Body of pancreas (tissue), 4 donors: Measurements from ENCODE around the gene PITPNC1. TPM values are rescaled to one million over a fixed set of nuclear protein-coding genes. Genes with fewer than 3 reads are reported as not detected.

Experiments used
- ATAC-seq: fragments of 150-250 bp; one replicate; pipeline ENCODE4 v1.9.1; 2016
- DNase-seq, 4 donors: peaks; one replicate each; pipeline ENCODE4 v3.0.0-alpha.2; 2019
- H3K27ac ChIP-seq, 4 donors: fragments of 200-600 bp; sonication (generic); 1 replicate in 3 of 4; 2 replicates in 1 of 4; pipeline versions ENCODE4 v1.5.1 to v1.6.1; 2016 to 2019; ENCODE audit warnings: mild to moderate bottlenecking in 1 of 4, mixed read lengths in 1 of 4, moderate library complexity in 1 of 4
- H3K27me3 ChIP-seq, 2 donors: fragments of 200-600 bp; sonication (generic); one replicate each; pipeline ENCODE4 v1.6.0; 2016; ENCODE audit warnings: mild to moderate bottlenecking in 1 of 2
- H3K36me3 ChIP-seq, 2 donors: fragments of 200-600 bp; sonication (generic); replicated peaks in 1 of 2; 2 replicates each; pipeline ENCODE4 v1.5.1; 2016; ENCODE audit warnings: low read depth in 2 of 2; ENCODE audit not compliant: insufficient read depth in 1 of 2
- H3K4me1 ChIP-seq: fragments of 200-600 bp; sonication (generic); one replicate; pipeline ENCODE4 v1.6.0; 2016
- H3K4me3 ChIP-seq, 2 donors: fragments of 200-600 bp; sonication (generic); 1 replicate in 1 of 2; 2 replicates in 1 of 2; pipeline ENCODE4 v1.5.1; 2016 to 2019
- H3K9me3 ChIP-seq, 3 donors: fragments of 200-600 bp; sonication (generic); 1 replicate in 2 of 3; 2 replicates in 1 of 3; pipeline ENCODE4 v1.5.1; 2016
- CTCF ChIP-seq, 7 experiments: fragments of 450-650 bp in 4 of 7; fragments of 200-600 bp in 3 of 7; sonication (generic) in 3 of 7; IDR thresholded peaks; one replicate each; pipeline ENCODE4 v1.5.1; 2016 to 2019; ENCODE audit warnings: antibody characterized with exemption in 7 of 7
- POLR2A ChIP-seq, 3 donors: fragments of 450-650 bp; IDR thresholded peaks; one replicate each; pipeline ENCODE4 v1.6.1; 2016; ENCODE audit warnings: antibody characterized with exemption in 3 of 3, mild to moderate bottlenecking in 2 of 3
- WGBS, 2 donors: methylation state at CpG; one replicate each; pipeline ENCODE4 v1.1.5; 2017; 5-methylcytosine and 5-hydroxymethylcytosine counted together
- intact Hi-C: fragments of 100-400 bp; cut with DNase I; formaldehyde crosslinking; loops from one replicate; pipeline ENCODE4 v1.15.1; 2023
- total RNA-seq, 2 donors: library from RNA; depleted of rRNA; stranded (reverse); fragments of >200 nt; gene quantifications; one replicate each; pipeline ENCODE4 v1.1.0, GENCODE V29; 2016

PITPNC1 gene
- total RNA-seq, 2 donors from 2014 or later: 11.9 to 17.5 TPM

DNA sequence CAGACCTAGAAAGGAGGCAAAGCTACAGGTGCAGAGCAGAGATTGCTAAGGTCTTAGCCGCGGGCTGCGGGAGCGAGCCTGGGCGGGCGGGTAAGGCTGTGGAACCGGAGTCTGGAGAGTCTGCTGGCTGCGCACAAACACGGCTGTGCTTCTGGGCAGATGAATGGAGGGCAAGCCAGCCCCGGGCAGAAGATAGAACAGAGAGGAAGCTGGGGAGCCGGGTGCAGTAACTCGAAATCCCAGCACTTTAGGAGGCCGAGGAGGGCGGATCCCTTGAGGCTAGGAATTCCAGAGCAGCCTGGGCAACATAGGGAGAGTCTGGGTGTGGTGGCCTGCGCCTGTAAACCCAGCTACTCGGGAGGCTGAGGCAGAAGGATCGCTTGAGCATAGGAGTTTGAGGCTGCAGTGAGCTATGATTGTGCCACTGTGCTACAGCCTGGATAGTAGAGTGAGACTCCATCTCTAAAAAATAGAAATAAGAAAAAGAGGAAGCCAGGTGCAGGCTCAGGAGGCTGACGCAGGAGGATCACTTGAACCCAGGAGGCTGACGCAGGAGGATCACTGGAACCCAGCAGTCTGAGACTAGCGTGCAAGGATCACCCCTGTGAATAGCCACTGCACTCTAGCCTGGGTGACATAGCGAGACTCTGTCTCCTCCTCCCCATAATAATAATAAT is 56.3 kb downstream of the PITPNC1 start:
- no peaks in the 10 kb centered on the region for H3K9me3 ChIP-seq
- no peaks in the 10 kb centered on the region for H3K36me3 ChIP-seq
- no peak overlapping the region for H3K4me3 ChIP-seq
- WGBS, 2 donors: 89% methylated on average over 19 to 21 of the region's 21 CpGs
- intact Hi-C loops: loop anchor here (10.0 kb wide), 1 partner anchor 51 kb away; no protein-coding TSS in a partner anchor
- ATAC-seq (no peak), DNase-seq (no peak)
- peaks cover 15% of the 10 kb centered on the region for H3K4me1 ChIP-seq
- H3K27ac ChIP-seq: peak overlapping the region in 2 of 4 donors; percentile 21 to 53
- TF ChIP-seq POLR2A (IDR thresholded peaks at IDR 0.05): no peak
- no peak for TF ChIP-seq CTCF (IDR thresholded peaks at IDR 0.05)
- H3K27me3 ChIP-seq: no peaks in the 10 kb centered on the region

DNA sequence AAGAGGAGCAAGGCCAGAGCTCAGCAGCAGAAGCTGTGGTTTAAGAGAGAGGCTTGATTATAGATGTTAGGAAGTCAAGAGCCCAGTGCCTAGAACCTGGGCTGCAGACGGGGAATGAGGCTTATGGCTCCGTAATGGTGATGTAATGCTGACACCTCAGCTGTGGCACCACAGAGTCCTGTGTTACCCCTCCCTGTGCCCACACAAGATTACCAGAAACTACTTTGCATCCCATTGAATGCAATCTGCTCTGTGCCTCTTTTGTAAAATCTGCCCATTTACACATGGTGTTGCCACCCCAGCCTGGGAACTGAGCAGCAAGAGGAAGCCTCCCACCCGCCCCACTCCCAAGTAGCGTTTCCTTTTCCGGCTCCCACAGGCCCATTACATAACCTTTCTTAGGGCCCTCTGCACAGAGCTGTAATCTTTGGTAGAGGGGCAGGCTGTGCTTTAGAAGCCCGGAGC is 57.0 kb downstream of the PITPNC1 start:
- TF ChIP-seq POLR2A (IDR thresholded peaks at IDR 0.05): no peak
- TF ChIP-seq CTCF (IDR thresholded peaks at IDR 0.05): no peak
- ATAC-seq (no peak), DNase-seq (peak in 2 of 4 donors; percentile 13 to 45)
- no peaks in the 10 kb centered on the region for H3K36me3 ChIP-seq
- 65 to 95% methylated on average over 6 of the region's 6 CpGs for WGBS, 2 donors
- no peaks in the 10 kb centered on the region for H3K9me3 ChIP-seq
- intact Hi-C loops: loop anchor here (10.0 kb wide), 1 partner anchor 51 kb away; no protein-coding TSS in a partner anchor
- H3K27me3 ChIP-seq: no peaks in the 10 kb centered on the region
- H3K4me1 ChIP-seq: peaks cover 22% of the 10 kb centered on the region
- peak overlapping the region in 2 of 4 donors; percentile 21 to 53 for H3K27ac ChIP-seq
- H3K4me3 ChIP-seq: no peak overlapping the region

DNA sequence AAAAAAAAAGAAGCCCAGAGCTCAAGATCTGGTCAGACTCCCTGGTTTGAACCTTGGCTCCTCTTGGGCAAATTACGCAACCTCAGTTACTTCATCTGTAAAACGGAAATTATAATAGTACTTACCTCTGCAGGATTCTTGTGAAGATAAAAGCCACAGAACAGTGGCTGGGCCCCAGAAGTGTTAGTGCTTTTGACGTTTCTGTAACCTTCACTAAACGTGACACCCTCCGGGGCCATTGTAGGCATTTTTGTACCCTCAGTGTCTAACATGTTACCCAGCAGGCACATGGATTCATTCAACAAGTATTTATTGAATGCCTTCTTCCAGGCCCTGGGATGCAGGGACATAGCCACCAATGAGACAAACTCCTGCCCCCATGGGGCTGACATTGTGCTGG is 58.0 kb downstream of the PITPNC1 start:
- no peaks in the 10 kb centered on the region for H3K27me3 ChIP-seq
- DNase-seq (peak in 2 of 4 donors; percentile 7 to 48), ATAC-seq (no peak)
- peaks cover 25% of the 10 kb centered on the region for H3K4me1 ChIP-seq
- H3K27ac ChIP-seq: peak overlapping the region in 1 of 4 donors; percentile 53
- WGBS, 2 donors: 58 to 69% methylated on average over 5 of the region's 5 CpGs
- intact Hi-C loops: loop anchor here (10.0 kb wide), 1 partner anchor 50 kb away; no protein-coding TSS in a partner anchor
- H3K9me3 ChIP-seq: no peaks in the 10 kb centered on the region
- H3K4me3 ChIP-seq: no peak overlapping the region
- H3K36me3 ChIP-seq: no peaks in the 10 kb centered on the region
- TF ChIP-seq POLR2A (IDR thresholded peaks at IDR 0.05): no peak
- no peak for TF ChIP-seq CTCF (IDR thresholded peaks at IDR 0.05)

- Histone ChIP-seq H3K27me3 (no peaks in the 10 kb centered on the region), H3K4me1 (peaks cover 25% of the 10 kb centered on the region), H3K36me3 (no peaks in the 10 kb centered on the region), H3K27ac (no peak overlapping the region), H3K4me3 (no peak overlapping the region), H3K9me3 (no peaks in the 10 kb centered on the region)
- DNase-seq: no peak
- TF ChIP-seq CTCF (IDR thresholded peaks at IDR 0.05) (no peak), POLR2A (IDR thresholded peaks at IDR 0.05) (no peak)
- 91 to 97% methylated on average over 5 of the region's 5 CpGs for WGBS, 2 donors
- intact Hi-C loops: loop anchor here (10.0 kb wide), 1 partner anchor 49 kb away; no protein-coding TSS in a partner anchor
- no peak for ATAC-seq
Measured at GRCh38 chr17:67435786-67436185, 58.7 kb downstream of the PITPNC1 start.
